Measurements from ENCODE around the gene SLC1A3. TPM values are rescaled to one million over a fixed set of nuclear protein-coding genes. Genes with fewer than 3 reads are reported as not detected.
A peak's percentile ranks its signal among the peaks of the same experiment; 100 is the strongest.

SLC1A3 gene
- total RNA-seq, 1 experiment from 2014 or later, result 18.6 TPM

DNA sequence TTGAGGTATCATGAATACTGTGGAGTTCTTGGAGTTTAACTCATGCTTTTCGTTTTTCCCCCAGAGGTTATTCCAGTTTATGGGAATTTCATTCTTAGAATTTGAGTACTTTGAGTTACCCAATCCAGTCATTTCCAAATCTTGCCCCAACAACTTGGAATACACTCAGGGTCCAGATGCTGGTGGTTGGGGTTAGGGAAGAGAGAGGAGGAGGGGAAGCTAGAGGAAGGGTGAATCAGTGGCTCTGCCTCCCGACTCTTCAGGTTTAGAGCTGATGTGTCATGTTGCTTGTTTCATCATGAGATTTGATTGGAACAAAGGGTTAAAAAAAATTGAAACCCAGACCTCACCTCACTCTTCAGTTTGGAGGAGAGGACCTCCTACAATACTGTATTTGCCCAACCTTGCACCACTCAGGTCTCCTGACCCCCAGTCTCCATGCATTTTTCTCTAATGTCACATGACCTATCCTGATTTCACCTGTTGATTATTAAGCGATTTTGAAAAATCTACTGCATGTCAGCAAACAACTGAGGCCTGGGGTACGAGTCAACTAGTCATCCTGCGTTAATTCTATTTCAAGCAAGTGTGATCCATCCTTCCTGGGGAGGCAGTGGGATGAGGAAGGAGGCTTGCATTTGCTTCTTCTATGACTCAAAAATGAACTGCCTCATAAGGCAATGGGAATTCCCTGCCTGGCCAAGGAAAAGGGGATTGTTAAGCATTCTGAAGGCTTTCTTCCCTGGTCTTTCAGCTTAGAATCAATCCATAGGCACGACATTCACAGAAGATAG is 6.2 kb upstream of the SLC1A3 start:
- Mint-ChIP-seq H3K4me3 (no peak overlapping the region), H3K9me3 (peaks cover 0 to 3% of the 10 kb centered on the region in 2 experiments; a peak in 3 of 5 replicates), H3K27ac (peak overlapping the region in 1 of 3 experiments; percentile 30; a peak in 1 of 7 replicates), H3K36me3 (ENCODE audit: insufficient read depth in 1 of 3, low read depth in 3 of 3) (peaks cover 0 to 6% (median 0%) of the 10 kb centered on the region in 3 experiments; a peak in 2 of 7 replicates), H3K27me3 (ENCODE audit: low read depth) (peaks cover 1% of the 10 kb centered on the region; the same call in 1 of the 2 replicates), H3K4me1 (peaks cover 41 to 54% of the 10 kb centered on the region in 2 experiments)
- Histone ChIP-seq H3K9ac (ENCODE audit: extremely low read depth, insufficient read length, low read length) (no peak overlapping the region), H3K23me2 (ENCODE audit: insufficient read length, low read depth, low read length, poor library complexity, severe bottlenecking) (no peaks in the 10 kb centered on the region), H2AFZ (ENCODE audit: low read length) (no peak overlapping the region), H4K91ac (ENCODE audit: insufficient read length, low read depth, low read length) (no peak overlapping the region), H4K8ac (replicated peaks; ENCODE audit: insufficient read length, low read depth, low read length) (no peak overlapping the region), H3K14ac (ENCODE audit: insufficient read depth, low read length) (no peak overlapping the region), H3K9me3 (ENCODE audit: control insufficient read depth, low read depth, low read length) (no peaks in the 10 kb centered on the region), H2BK20ac (ENCODE audit: low read depth, low read length, poor library complexity, severe bottlenecking) (no peak overlapping the region), H2BK12ac (ENCODE audit: insufficient read length, low read depth, low read length) (no peak overlapping the region), H2BK120ac (ENCODE audit: low read depth, low read length, poor library complexity, severe bottlenecking) (no peak overlapping the region), H3K4ac (ENCODE audit: low read depth, low read length) (no peak overlapping the region), H2BK15ac (ENCODE audit: low read depth, low read length) (no peak overlapping the region), H3K27ac (ENCODE audit: insufficient read length, low read depth, low read length) (no peak overlapping the region), H2BK5ac (ENCODE audit: insufficient read length, low read length) (no peak overlapping the region), H3K56ac (ENCODE audit: insufficient read length, low read depth, low read length) (no peak overlapping the region), H4K20me1 (ENCODE audit: control insufficient read depth, insufficient read depth, insufficient read length) (no peaks in the 10 kb centered on the region), H4K5ac (ENCODE audit: insufficient read length, low read depth, low read length) (no peak overlapping the region), H3K23ac (ENCODE audit: insufficient read length, low read depth, low read length) (no peak overlapping the region), H3K79me2 (ENCODE audit: insufficient read depth, low read length) (no peaks in the 10 kb centered on the region), H3K4me2 (ENCODE audit: insufficient read depth, insufficient read length, low read length) (no peak overlapping the region), H3K4me1 (ENCODE audit: insufficient read depth, low read length) (peaks cover 9% of the 10 kb centered on the region; the same call in 1 of the 2 replicates), H3K18ac (ENCODE audit: insufficient read length, low read depth, low read length) (no peak overlapping the region), H3K79me1 (ENCODE audit: insufficient read depth, low read depth, low read length, poor library complexity, severe bottlenecking) (no peaks in the 10 kb centered on the region), H3T11ph (ENCODE audit: low read length) (no peak overlapping the region), H2AK5ac (ENCODE audit: insufficient read length, low read length) (no peak overlapping the region), H3K27me3 (ENCODE audit: insufficient read depth, low read length) (no peaks in the 10 kb centered on the region)
- TF ChIP-seq, protein P1, sequence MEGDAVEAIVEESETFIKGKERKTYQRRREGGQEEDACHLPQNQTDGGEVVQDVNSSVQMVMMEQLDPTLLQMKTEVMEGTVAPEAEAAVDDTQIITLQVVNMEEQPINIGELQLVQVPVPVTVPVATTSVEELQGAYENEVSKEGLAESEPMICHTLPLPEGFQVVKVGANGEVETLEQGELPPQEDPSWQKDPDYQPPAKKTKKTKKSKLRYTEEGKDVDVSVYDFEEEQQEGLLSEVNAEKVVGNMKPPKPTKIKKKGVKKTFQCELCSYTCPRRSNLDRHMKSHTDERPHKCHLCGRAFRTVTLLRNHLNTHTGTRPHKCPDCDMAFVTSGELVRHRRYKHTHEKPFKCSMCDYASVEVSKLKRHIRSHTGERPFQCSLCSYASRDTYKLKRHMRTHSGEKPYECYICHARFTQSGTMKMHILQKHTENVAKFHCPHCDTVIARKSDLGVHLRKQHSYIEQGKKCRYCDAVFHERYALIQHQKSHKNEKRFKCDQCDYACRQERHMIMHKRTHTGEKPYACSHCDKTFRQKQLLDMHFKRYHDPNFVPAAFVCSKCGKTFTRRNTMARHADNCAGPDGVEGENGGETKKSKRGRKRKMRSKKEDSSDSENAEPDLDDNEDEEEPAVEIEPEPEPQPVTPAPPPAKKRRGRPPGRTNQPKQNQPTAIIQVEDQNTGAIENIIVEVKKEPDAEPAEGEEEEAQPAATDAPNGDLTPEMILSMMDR (conservative IDR thresholded peaks at IDR 0.05), result no peak
- DNase-seq, result no peak
- no CpG with 5 or more reads among the region's 6 CpGs for WGBS (ENCODE audit: extremely low coverage, insufficient read length, low lambda C conversion rate)

Measured in H9 (cell line).